HepG2 (cell line): Measurements from ENCODE around the gene SLC44A4. TPM values are rescaled to one million over a fixed set of nuclear protein-coding genes. Genes with fewer than 3 reads are reported as not detected.

Source experiments
- ARID3A ChIP-seq: IDR thresholded peaks from 2 replicates; pipeline ENCODE4 v1.6.1; 2012; ENCODE audit warnings: low read depth, low read length, improper control_type of control experiment
- CHD2 ChIP-seq: IDR thresholded peaks from 2 replicates; pipeline ENCODE4 v1.6.1; 2011; ENCODE audit warnings: low read depth, low read length, improper control_type of control experiment
- FLYWCH1 ChIP-seq: sonication (generic); formaldehyde crosslinking; IDR thresholded peaks from 2 replicates; pipeline ENCODE4 v1.8.1; 2023; ENCODE audit warnings: mild to moderate bottlenecking, missing genetic modification reagents
- JUND ChIP-seq: sonication (generic); formaldehyde crosslinking; IDR thresholded peaks from 2 replicates; pipeline ENCODE4 v1.8.0; 2022; ENCODE audit warnings: mild to moderate bottlenecking, missing genetic modification reagents
- NFIC ChIP-seq: IDR thresholded peaks from 2 replicates; pipeline ENCODE4 v1.6.1; 2012; ENCODE audit warnings: mild to moderate bottlenecking, low read length, inconsistent platforms
- NR2F1 ChIP-seq, 2 experiments: fragments of 450-650 bp in 1 of 2; formaldehyde crosslinking in 1 of 2; IDR thresholded peaks; 2 replicates each; pipeline versions ENCODE4 v1.5.0 to v1.6.1; 2016 to 2020; ENCODE audit warnings: mild to moderate bottlenecking in 1 of 2, missing compliant biosample characterization in 1 of 2, missing genetic modification reagents in 1 of 2, moderate library complexity in 1 of 2
- PPARG ChIP-seq: conservative IDR thresholded peaks from 2 replicates; pipeline ENCODE4 v1.6.1; 2016; ENCODE audit warnings: missing biosample characterization, missing genetic modification reagents
- SRSF1 ChIP-seq: fragments of 200-400 bp; formaldehyde crosslinking; optimal IDR thresholded peaks from 2 replicates; pipeline ENCODE3; 2017; ENCODE audit warnings: mild to moderate bottlenecking, low read depth, low read length, moderate library complexity
- SRY ChIP-seq: sonication (generic); formaldehyde crosslinking; IDR thresholded peaks from 2 replicates; pipeline ENCODE4 v1.8.0; 2022; ENCODE audit warnings: mild to moderate bottlenecking, missing genetic modification reagents
- ZMYM2 ChIP-seq: sonication (generic); formaldehyde crosslinking; IDR thresholded peaks from 2 replicates; pipeline ENCODE4 v1.8.0; 2022; ENCODE audit warnings: mild to moderate bottlenecking, missing genetic modification reagents
- ZNF446 ChIP-seq: sonication (generic); formaldehyde crosslinking; IDR thresholded peaks from 2 replicates; pipeline ENCODE4 v1.5.0; 2020; ENCODE audit warnings: mild to moderate bottlenecking, missing genetic modification reagents
- ZNF569 ChIP-seq: sonication (generic); formaldehyde crosslinking; IDR thresholded peaks from 2 replicates; pipeline ENCODE4 v1.5.0; 2020; ENCODE audit warnings: mild to moderate bottlenecking, missing genetic modification reagents, moderate library complexity, borderline replicate concordance
- ZSCAN20 ChIP-seq: sonication (generic); formaldehyde crosslinking; IDR thresholded peaks from 2 replicates; pipeline ENCODE4 v1.4.0; 2020; ENCODE audit warnings: missing genetic modification reagents, mild to moderate bottlenecking, borderline replicate concordance
- polyA plus RNA-seq, 8 experiments: library from polyadenylated mRNA; depleted of rRNA in 3 of 8; stranded (reverse) in 7 of 8; unstranded in 1 of 8; fragments of >200 nt; fragmentation: Illumina TruSeq in 4 of 8; extraction: Trizol in 4 of 8; gene quantifications; 2 replicates each; pipeline versions ENCODE4 v1.2.1 to v1.2.3, GENCODE V29; 2011 to 2016; ENCODE audit warnings: low read depth in 4 of 8, missing spikeins in 1 of 8, mixed read lengths in 1 of 8; ENCODE audit not compliant: insufficient read depth in 1 of 8
- total RNA-seq, 5 experiments: library from RNA; depleted of rRNA; stranded (reverse); fragments of >200 nt; fragmentation: Illumina TruSeq; extraction: Trizol; gene quantifications; 2 replicates each; pipeline ENCODE4 v1.2.3, GENCODE V29; 2016; ENCODE audit warnings: low read depth in 1 of 5
- TF ChIP-seq, protein P1 (sequence below): sonication (generic); formaldehyde crosslinking; IDR thresholded peaks from 2 replicates; pipeline ENCODE4 v1.5.0; 2020; ENCODE audit warnings: mild to moderate bottlenecking, missing genetic modification reagents, borderline replicate concordance
- TF ChIP-seq, protein P2 (sequence below): sonication (generic); formaldehyde crosslinking; IDR thresholded peaks from 2 replicates; pipeline ENCODE4 v1.5.0; 2020; ENCODE audit warnings: missing genetic modification reagents, mild to moderate bottlenecking, borderline replicate concordance
- TF ChIP-seq, protein P3 (sequence below): sonication (generic); formaldehyde crosslinking; IDR thresholded peaks from 2 replicates; pipeline ENCODE4 v1.5.1; 2020; ENCODE audit warnings: missing genetic modification reagents, mild to moderate bottlenecking, borderline replicate concordance
- TF ChIP-seq, protein P4 (sequence below): sonication (generic); formaldehyde crosslinking; IDR thresholded peaks from 2 replicates; pipeline ENCODE4 v1.4.0; 2020; ENCODE audit warnings: missing genetic modification reagents

The SLC44A4 gene
- total and polyA plus RNA-seq, 2 of the 13 experiments (the other 11 are each of a cell fraction or from before 2014, with no cell fraction given): 3.5 to 5.9 TPM

GRCh38 chr6:31897612-31898382, 19.0 kb upstream of the SLC44A4 start, which contains the start of gene EHMT2 (continued):
- TF ChIP-seq, protein P1, sequence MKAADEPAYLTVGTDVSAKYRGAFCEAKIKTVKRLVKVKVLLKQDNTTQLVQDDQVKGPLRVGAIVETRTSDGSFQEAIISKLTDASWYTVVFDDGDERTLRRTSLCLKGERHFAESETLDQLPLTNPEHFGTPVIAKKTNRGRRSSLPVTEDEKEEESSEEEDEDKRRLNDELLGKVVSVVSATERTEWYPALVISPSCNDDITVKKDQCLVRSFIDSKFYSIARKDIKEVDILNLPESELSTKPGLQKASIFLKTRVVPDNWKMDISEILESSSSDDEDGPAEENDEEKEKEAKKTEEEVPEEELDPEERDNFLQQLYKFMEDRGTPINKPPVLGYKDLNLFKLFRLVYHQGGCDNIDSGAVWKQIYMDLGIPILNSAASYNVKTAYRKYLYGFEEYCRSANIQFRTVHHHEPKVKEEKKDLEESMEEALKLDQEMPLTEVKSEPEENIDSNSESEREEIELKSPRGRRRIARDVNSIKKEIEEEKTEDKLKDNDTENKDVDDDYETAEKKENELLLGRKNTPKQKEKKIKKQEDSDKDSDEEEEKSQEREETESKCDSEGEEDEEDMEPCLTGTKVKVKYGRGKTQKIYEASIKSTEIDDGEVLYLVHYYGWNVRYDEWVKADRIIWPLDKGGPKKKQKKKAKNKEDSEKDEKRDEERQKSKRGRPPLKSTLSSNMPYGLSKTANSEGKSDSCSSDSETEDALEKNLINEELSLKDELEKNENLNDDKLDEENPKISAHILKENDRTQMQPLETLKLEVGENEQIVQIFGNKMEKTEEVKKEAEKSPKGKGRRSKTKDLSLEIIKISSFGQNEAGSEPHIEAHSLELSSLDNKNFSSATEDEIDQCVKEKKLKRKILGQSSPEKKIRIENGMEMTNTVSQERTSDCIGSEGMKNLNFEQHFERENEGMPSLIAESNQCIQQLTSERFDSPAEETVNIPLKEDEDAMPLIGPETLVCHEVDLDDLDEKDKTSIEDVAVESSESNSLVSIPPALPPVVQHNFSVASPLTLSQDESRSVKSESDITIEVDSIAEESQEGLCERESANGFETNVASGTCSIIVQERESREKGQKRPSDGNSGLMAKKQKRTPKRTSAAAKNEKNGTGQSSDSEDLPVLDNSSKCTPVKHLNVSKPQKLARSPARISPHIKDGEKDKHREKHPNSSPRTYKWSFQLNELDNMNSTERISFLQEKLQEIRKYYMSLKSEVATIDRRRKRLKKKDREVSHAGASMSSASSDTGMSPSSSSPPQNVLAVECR (CRISPR knock-in tag): peak; percentile 69; the same call in 1 of the 2 replicates
- no peak for TF ChIP-seq FLYWCH1 (CRISPR knock-in tag)
- TF ChIP-seq SRY (CRISPR knock-in tag): peak; percentile 87
- TF ChIP-seq, protein P2, sequence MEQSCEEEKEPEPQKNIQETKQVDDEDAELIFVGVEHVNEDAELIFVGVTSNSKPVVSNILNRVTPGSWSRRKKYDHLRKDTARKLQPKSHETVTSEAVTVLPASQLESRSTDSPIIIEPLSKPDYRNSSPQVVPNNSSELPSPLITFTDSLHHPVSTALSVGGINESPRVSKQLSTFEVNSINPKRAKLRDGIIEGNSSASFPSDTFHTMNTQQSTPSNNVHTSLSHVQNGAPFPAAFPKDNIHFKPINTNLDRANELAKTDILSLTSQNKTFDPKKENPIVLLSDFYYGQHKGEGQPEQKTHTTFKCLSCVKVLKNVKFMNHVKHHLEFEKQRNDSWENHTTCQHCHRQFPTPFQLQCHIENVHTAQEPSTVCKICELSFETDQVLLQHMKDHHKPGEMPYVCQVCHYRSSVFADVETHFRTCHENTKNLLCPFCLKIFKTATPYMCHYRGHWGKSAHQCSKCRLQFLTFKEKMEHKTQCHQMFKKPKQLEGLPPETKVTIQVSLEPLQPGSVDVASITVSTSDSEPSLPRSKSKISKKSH (CRISPR knock-in tag): peak; percentile 71; the same call in 1 of the 2 replicates
- 0 out of 2 replicates have a peak, but pooled peaks have one; percentile 31 for TF ChIP-seq NFIC
- TF ChIP-seq ZMYM2 (CRISPR knock-in tag): no peak
- 0 out of 2 replicates have a peak, but pooled peaks have one; percentile 16 for TF ChIP-seq ZSCAN20
- TF ChIP-seq ZNF446 (CRISPR knock-in tag): no peak
- TF ChIP-seq NR2F1 (CRISPR knock-in tag; IDR thresholded peaks at IDR 0.05): no peak; a peak in 1 of 4 replicates
- TF ChIP-seq ZNF569 (CRISPR knock-in tag): no peak
- TF ChIP-seq, protein P3, sequence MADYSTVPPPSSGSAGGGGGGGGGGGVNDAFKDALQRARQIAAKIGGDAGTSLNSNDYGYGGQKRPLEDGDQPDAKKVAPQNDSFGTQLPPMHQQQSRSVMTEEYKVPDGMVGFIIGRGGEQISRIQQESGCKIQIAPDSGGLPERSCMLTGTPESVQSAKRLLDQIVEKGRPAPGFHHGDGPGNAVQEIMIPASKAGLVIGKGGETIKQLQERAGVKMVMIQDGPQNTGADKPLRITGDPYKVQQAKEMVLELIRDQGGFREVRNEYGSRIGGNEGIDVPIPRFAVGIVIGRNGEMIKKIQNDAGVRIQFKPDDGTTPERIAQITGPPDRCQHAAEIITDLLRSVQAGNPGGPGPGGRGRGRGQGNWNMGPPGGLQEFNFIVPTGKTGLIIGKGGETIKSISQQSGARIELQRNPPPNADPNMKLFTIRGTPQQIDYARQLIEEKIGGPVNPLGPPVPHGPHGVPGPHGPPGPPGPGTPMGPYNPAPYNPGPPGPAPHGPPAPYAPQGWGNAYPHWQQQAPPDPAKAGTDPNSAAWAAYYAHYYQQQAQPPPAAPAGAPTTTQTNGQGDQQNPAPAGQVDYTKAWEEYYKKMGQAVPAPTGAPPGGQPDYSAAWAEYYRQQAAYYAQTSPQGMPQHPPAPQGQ: no peak
- no peak for TF ChIP-seq CHD2
- TF ChIP-seq JUND (CRISPR knock-in tag): 0 out of 2 replicates have a peak, but pooled peaks have one; percentile 14
- TF ChIP-seq, protein P4, sequence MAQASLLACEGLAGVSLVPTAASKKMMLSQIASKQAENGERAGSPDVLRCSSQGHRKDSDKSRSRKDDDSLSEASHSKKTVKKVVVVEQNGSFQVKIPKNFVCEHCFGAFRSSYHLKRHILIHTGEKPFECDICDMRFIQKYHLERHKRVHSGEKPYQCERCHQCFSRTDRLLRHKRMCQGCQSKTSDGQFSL: 0 out of 2 replicates have a peak, but pooled peaks have one; percentile 9
- TF ChIP-seq PPARG (CRISPR knock-in tag): no peak
- TF ChIP-seq ARID3A: no peak
- TF ChIP-seq SRSF1: peak; percentile 13
